GM19193 (cell line): ENCODE data around the gene USH2A.

Source experiments
- POLR2A ChIP-seq: IDR thresholded peaks from 4 replicates; pipeline ENCODE4 v1.6.1; 2011; ENCODE audit not compliant: insufficient read depth, insufficient read length; ENCODE audit errors: extremely low read depth

Gene USH2A

GRCh38 chr1:215875236-215875635 is 548.0 kb downstream of the USH2A start:
- no peak for TF ChIP-seq POLR2A

DNA sequence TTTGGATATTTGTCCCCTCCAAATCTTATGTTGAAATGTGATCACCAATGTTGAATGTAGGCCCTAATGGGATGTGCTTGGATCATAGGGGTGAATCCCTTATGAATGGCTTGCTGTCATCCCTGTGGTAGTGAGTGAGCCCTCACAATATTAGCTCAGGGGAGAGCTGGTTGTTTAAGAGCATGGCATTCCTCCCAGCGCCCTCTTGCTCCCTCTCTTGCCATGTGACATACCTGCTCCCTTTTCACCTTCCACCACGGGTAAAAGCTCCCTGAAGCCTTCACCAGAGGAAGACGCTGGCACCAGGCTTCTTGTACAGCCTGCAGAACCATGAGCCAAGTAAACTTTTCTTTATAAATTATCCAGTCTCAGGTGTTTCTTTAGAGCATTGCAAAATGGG is 550.6 kb downstream of the USH2A start:
- no peak for TF ChIP-seq POLR2A

GRCh38 chr1:215868500-215868899 is 554.7 kb downstream of the USH2A start:
- no peak for TF ChIP-seq POLR2A

DNA sequence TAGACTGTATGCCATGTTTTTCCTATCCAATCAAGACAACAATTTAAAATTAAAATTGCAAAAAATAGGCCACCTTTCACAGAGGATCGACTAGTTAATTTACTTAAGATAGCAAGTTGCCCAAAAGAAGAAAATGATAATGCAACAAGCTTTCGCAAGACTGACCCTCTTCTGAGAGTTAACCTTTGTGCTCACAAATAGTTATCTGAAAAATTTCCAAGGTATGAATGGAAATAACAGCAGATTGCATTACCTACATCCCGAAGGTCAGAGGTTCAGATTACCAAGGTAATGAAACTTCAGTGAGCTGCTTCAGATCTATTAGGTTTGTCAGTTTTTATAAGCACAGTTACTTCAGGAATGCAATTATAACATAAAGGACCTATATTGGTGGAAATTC is 558.2 kb downstream of the USH2A start:
- no peak for TF ChIP-seq POLR2A

GRCh38 chr1:215863796-215864195 is 559.5 kb downstream of the USH2A start:
- no peak for TF ChIP-seq POLR2A

GRCh38 chr1:215860833-215861232 is 562.4 kb downstream of the USH2A start:
- TF ChIP-seq POLR2A: no peak

GRCh38 chr1:215857317-215857716 is 565.9 kb downstream of the USH2A start:
- no peak for TF ChIP-seq POLR2A

GRCh38 chr1:215845234-215845891 is 577.9 kb downstream of the USH2A start:
- no peak for TF ChIP-seq POLR2A

- TF ChIP-seq POLR2A: no peak
These were observed 578.5 kb downstream of the USH2A start for GRCh38 chr1:215844777-215845176.

DNA sequence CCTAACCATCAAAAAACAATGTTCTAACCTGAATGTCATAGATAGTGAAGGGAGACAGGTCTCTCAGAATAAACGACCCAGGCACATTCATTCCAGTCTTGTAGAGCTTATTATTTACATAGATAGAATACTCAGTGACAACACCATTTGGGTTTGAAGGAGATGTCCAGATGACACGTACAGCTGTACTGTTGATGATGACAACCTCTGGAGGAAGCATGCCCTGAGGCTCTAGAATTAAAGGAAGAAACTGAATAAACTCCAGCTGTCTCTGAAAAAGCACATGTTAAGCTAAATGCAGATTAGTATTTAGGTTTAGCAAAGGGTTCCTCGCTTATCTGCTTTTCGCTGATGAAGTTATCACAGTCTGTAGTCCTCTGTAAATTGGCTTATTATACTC is 579.0 kb downstream of the USH2A start:
- no peak for TF ChIP-seq POLR2A

DNA sequence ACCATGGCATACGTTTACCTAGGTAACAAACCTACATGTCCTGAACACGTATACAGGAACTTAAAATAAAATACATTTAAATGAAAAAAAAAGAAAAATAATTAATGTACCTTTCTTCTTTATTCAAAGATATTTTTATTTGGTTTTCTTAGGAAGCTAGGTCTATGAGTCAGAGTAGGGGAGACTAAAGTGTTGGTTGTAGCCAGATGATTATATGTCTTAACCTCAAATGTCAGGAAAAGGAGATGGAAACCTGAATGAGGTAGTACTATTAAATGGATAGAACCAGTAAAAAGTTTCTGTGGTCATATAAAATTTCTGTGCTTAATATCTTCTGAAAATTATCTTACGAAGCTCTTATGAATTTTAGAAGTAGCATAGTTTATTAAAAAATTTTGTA is 580.3 kb downstream of the USH2A start:
- TF ChIP-seq POLR2A: no peak

- TF ChIP-seq POLR2A: no peak
These were observed 587.3 kb downstream of the USH2A start for GRCh38 chr1:215835951-215836350.

DNA sequence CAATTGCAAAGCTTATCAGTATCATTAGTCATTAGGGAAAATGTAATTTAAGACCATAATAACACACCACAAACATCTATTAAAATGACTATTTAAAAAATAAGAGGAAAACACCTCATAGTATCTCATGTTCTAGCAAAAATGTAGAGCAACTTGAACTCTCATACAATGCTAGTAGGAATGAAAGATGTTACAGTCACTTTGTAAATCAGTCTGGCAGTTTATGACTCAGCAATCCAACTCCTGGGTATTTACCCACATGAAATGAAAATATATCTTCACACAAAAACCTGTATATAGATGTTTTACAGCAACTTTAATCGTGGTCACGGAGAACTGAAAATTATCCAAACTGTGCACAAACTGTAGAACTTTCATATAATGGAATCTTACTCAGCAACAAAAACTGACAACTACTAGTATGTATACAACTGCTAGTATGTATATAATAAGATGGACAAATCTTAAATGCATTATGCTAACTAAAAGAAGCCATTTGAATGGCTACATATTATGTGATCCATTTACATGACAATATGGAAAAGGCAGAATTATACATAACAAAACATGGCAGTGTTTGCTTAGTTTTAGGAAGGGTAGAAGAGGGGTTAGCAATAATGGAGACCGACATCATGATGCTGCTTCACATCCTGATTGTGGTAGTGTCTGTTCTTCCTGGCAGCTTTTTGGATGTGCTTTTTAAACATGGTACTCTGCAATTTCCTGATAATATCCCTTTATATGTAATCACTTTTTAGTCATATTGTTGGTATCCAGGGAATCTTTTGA is 589.1 kb downstream of the USH2A start:
- TF ChIP-seq POLR2A: no peak

- TF ChIP-seq POLR2A: no peak
These were observed 592.9 kb downstream of the USH2A start for GRCh38 chr1:215830226-215830810.

DNA sequence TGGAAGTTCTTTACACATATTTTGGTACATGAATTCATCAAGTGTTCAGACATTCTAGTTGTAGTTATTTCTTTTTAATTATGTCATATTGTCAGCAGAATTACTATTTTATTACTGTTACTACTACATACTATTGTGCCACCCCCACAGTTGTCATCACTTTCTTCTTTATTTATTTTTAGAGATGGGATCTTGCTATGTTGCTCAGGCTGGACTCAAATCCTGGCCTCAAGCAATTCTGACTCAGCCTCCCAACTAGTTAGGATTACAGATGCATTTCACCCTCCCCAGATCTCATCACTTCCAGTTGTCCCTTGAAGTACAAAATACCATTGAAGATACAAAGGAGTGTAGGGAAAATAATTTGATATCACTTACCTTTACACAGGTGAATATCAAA is 598.2 kb downstream of the USH2A start:
- TF ChIP-seq POLR2A: no peak

DNA sequence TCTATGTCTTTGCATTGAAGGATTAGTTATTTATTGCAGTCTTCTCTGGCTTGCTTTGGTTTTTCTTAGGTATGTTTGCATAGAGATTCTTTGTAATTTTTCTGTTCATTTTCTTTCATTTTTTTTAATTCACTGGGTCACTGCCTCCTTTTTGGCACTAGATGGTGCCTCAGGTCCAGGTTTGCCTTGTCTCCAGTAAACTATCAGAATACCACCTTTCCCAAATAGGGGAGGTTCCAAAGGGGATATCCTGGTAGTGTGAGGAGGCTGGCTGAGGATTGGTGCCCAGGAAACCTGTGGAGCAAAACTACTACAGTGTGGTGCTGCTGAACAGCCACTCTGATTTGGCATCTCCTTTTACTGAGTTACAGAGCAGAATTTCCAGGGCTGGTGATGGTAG is 599.0 kb downstream of the USH2A start:
- no peak for TF ChIP-seq POLR2A
